D721Med (cell line): ENCODE data around the gene MVB12B.

Source experiments
- DNase-seq: peaks from one replicate; pipeline ENCODE4 v3.0.0; 2011; ENCODE audit warnings: low spot score; ENCODE audit not compliant: insufficient read length
- FAIRE-seq: peaks from 2 replicates; lab custom pipeline; 2011; peaks lifted over from hg19 to GRCh38; lab: Jason Lieb, UNC
- CTCF ChIP-seq: IDR thresholded peaks from 2 replicates; pipeline ENCODE4 v1.5.1; 2012; ENCODE audit warnings: mild to moderate bottlenecking, control low read depth; ENCODE audit not compliant: insufficient read depth; ENCODE audit errors: missing control alignments

The MVB12B gene

GRCh38 chr9:126297661-126298060 is 29.0 kb upstream of the MVB12B start:
- DNase-seq = no peak
- no peak for TF ChIP-seq CTCF
- no peak for FAIRE-seq

- no peak for DNase-seq
- no peak for FAIRE-seq
- TF ChIP-seq CTCF = no peak
These were observed 28.4 kb upstream of the MVB12B start for GRCh38 chr9:126298063-126298801.

- TF ChIP-seq CTCF = no peak
- no peak for DNase-seq
- no peak for FAIRE-seq
These were observed 26.8 kb upstream of the MVB12B start for GRCh38 chr9:126299706-126300276.

GRCh38 chr9:126301196-126301595 is 25.4 kb upstream of the MVB12B start:
- DNase-seq (no peak), FAIRE-seq (no peak)
- no peak for TF ChIP-seq CTCF

GRCh38 chr9:126301985-126302603 is 24.5 kb upstream of the MVB12B start:
- DNase-seq = peak; percentile 47
- TF ChIP-seq CTCF = peak; percentile 67
- FAIRE-seq = no peak

- TF ChIP-seq CTCF = no peak
- DNase-seq (no peak), FAIRE-seq (no peak)
These were observed 23.9 kb upstream of the MVB12B start for GRCh38 chr9:126302730-126303129.

- no peak for TF ChIP-seq CTCF
- FAIRE-seq = no peak
- DNase-seq = no peak
These were observed 23.1 kb upstream of the MVB12B start for GRCh38 chr9:126303488-126303887.
